ENCODE measurements around the gene ITGAL.

- TF ChIP-seq CTCF (optimal IDR thresholded peaks at IDR 0.05 in 1 of 3, IDR thresholded peaks at IDR 0.05 in 1 of 3, conservative IDR thresholded peaks at IDR 0.05 in 1 of 3; ENCODE audit: extremely low read depth in 1 of 3, insufficient read depth in 2 of 3, low read length in 3 of 3) (no peak), EZH2 (IDR thresholded peaks at IDR 0.05; ENCODE audit: low read length) (no peak)
Observed at GRCh38 chr16:30556125-30556473, 83.6 kb downstream of the ITGAL start.

Data from keratinocyte (primary cell).